ENCODE results near the gene RDH16.
"Not testable (repeated sequence)": the region's sequence is repeated elsewhere in the genome, so short reads cannot be mapped to it uniquely, and the experiment has no call there.

The RDH16 gene

DNA sequence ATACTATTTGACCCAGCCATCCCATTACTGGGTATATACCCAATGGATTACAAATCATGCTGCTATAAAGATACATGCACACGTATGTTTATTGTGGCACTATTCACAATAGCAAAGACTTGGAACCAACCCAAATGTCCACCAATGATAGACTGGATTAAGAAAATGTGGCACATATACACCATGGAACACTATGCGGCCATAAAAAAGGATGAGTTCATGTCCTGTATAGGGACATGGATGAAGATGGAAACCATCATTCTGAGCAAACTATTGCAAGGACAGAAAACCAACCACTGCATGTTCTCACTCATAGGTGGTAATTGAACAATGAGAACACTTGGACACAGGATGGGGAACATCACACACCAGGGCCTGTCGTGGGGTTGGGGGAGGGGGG is 16.8 kb upstream of the RDH16 start:
- H3K27ac ChIP-seq (ENCODE audit: low read length); H3K9me3 ChIP-seq (ENCODE audit: control insufficient read depth, insufficient read depth, low read length); H3K36me3 ChIP-seq (ENCODE audit: control insufficient read depth, insufficient read depth, low read length); H3K4me1 ChIP-seq (ENCODE audit: control insufficient read depth, insufficient read depth, low read length); DNase-seq (ENCODE audit: low read depth, low spot score); H3K4me3 ChIP-seq (ENCODE audit: low read length); H3K27me3 ChIP-seq (ENCODE audit: control insufficient read depth, insufficient read depth, low read length): not testable (repeated sequence)
- no CpG with 5 or more reads among the region's 3 CpGs for WGBS (ENCODE audit: insufficient coverage, insufficient read length)

DNA sequence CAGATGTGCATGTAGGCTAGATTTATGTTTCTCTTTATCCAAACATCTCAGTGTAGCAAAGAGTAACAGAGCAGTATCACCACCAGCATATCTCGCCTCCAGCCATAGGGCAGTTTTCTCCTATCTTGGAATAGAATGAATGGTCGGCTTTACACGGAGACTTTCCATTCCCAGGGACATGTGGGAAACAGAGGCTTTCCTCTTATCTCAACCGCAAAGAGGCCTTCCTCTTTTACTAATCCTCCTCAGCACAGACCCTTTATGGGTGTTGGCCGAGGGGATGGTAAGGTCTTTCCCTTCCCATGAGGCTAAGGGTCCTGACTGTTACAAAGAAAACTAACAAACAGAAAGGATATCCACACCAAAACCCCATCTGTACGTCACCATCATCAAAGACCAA is 11.5 kb upstream of the RDH16 start:
- no CpG with 5 or more reads among the region's 6 CpGs for WGBS (ENCODE audit: insufficient coverage, insufficient read length)
- DNase-seq (ENCODE audit: low read depth, low spot score); H3K9me3 ChIP-seq (ENCODE audit: control insufficient read depth, insufficient read depth, low read length); H3K4me3 ChIP-seq (ENCODE audit: low read length); H3K27me3 ChIP-seq (ENCODE audit: control insufficient read depth, insufficient read depth, low read length); H3K36me3 ChIP-seq (ENCODE audit: control insufficient read depth, insufficient read depth, low read length); H3K27ac ChIP-seq (ENCODE audit: low read length); H3K4me1 ChIP-seq (ENCODE audit: control insufficient read depth, insufficient read depth, low read length): not testable (repeated sequence)

DNA sequence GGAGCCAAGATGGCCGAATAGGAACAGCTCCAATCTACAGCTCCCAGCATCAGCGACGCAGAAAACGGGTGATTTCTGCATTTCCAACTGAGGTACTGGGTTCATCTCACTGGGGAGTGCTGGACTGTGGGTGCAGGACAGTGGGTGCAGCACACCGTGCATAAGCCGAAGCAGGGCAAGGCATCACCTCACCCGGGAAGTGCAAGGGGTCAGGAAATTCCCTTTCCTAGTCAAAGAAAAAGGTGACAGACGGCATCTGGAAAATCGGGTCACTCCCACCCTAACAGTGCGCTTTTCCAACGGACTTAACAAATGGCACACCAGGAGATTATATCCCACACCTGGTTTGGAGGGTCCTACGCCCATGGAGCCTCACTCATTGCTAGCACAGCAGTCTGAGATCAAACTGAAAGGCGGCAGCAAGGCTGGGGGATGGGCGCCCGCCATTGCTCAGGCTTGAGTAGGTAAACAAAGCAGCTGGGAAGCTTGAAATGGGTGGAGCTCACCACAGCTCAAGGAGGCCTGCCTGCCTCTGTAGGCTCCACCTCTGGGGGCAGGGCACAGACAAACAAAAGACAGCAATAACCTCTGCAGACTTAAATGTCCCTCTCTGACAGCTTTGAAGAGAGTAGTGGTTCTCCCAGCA is 8.7 kb upstream of the RDH16 start:
- not testable (repeated sequence) for H3K27ac ChIP-seq (ENCODE audit: low read length); H3K36me3 ChIP-seq (ENCODE audit: control insufficient read depth, insufficient read depth, low read length); H3K4me1 ChIP-seq (ENCODE audit: control insufficient read depth, insufficient read depth, low read length); H3K9me3 ChIP-seq (ENCODE audit: control insufficient read depth, insufficient read depth, low read length); DNase-seq (ENCODE audit: low read depth, low spot score); H3K4me3 ChIP-seq (ENCODE audit: low read length); H3K27me3 ChIP-seq (ENCODE audit: control insufficient read depth, insufficient read depth, low read length)
- no CpG with 5 or more reads among the region's 15 CpGs for WGBS (ENCODE audit: insufficient coverage, insufficient read length)

DNA sequence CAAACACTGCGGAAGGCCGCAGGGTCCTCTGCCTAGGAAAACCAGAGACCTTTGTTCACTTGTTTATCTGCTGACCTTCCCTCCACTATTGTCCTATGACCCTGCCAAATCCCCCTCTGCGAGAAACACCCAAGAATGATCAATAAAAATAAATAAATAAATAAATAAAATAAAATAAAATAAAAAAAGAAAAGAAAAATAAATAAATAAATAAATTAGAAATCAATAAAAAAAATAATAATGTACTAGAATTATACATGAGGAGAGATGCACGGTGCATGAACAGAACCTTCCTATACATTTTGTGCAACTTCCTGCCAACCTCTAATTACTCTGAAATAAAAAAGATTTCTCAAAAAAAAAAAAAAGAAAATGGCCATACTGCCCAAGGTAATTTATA is 7.7 kb upstream of the RDH16 start:
- not testable (repeated sequence) for H3K4me1 ChIP-seq (ENCODE audit: control insufficient read depth, insufficient read depth, low read length); H3K4me3 ChIP-seq (ENCODE audit: low read length); H3K36me3 ChIP-seq (ENCODE audit: control insufficient read depth, insufficient read depth, low read length); DNase-seq (ENCODE audit: low read depth, low spot score); H3K27me3 ChIP-seq (ENCODE audit: control insufficient read depth, insufficient read depth, low read length); H3K27ac ChIP-seq (ENCODE audit: low read length); H3K9me3 ChIP-seq (ENCODE audit: control insufficient read depth, insufficient read depth, low read length)
- WGBS (ENCODE audit: insufficient coverage, insufficient read length) = no CpG with 5 or more reads among the region's 4 CpGs

DNA sequence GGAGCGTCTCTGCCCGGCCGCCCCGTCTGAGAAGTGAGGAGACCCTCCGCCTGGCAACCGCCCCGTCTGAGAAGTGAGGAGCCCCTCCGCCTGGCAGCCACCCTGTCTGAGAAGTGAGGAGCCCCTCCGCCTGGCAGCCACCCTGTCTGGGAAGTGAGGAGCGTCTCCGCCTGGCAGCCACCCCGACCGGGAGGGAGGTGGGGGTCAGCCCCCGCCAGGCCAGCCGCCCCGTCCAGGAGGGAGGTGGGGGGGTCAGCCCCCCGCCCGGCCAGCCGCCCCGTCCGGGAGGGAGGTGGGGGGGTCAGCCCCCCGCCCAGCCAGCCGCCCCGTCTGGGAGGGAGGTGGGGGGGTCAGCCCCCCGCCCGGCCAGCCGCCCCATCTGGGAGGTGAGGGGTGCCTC is 6.1 kb upstream of the RDH16 start:
- not testable (repeated sequence) for H3K9me3 ChIP-seq (ENCODE audit: control insufficient read depth, insufficient read depth, low read length); H3K27ac ChIP-seq (ENCODE audit: low read length); DNase-seq (ENCODE audit: low read depth, low spot score); H3K27me3 ChIP-seq (ENCODE audit: control insufficient read depth, insufficient read depth, low read length); H3K36me3 ChIP-seq (ENCODE audit: control insufficient read depth, insufficient read depth, low read length); H3K4me1 ChIP-seq (ENCODE audit: control insufficient read depth, insufficient read depth, low read length); H3K4me3 ChIP-seq (ENCODE audit: low read length)
- no CpG with 5 or more reads among the region's 27 CpGs for WGBS (ENCODE audit: insufficient coverage, insufficient read length)

DNA sequence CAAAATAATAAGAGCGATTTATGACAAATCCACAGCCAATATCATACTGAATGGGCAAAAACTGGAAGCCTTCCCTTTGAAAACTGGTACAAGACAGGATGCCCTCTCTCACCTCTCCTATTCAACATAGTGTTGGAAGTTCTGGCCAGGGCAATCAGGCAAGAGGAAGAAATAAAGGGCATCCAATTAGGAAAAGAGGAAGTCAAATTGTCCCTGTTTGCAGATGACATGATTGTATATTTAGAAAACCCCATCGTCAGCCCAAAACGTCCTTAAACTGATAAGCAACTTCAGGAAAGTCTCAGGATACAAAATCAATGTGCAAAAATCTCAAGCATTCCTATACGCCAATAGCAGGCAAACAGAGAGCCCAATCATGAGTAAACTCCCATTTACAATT is 4.8 kb upstream of the RDH16 start:
- H3K4me1 ChIP-seq (ENCODE audit: control insufficient read depth, insufficient read depth, low read length); H3K27me3 ChIP-seq (ENCODE audit: control insufficient read depth, insufficient read depth, low read length); H3K27ac ChIP-seq (ENCODE audit: low read length); H3K36me3 ChIP-seq (ENCODE audit: control insufficient read depth, insufficient read depth, low read length); DNase-seq (ENCODE audit: low read depth, low spot score); H3K9me3 ChIP-seq (ENCODE audit: control insufficient read depth, insufficient read depth, low read length); H3K4me3 ChIP-seq (ENCODE audit: low read length): not testable (repeated sequence)
- no CpG with 5 or more reads among the region's 4 CpGs for WGBS (ENCODE audit: insufficient coverage, insufficient read length)

DNA sequence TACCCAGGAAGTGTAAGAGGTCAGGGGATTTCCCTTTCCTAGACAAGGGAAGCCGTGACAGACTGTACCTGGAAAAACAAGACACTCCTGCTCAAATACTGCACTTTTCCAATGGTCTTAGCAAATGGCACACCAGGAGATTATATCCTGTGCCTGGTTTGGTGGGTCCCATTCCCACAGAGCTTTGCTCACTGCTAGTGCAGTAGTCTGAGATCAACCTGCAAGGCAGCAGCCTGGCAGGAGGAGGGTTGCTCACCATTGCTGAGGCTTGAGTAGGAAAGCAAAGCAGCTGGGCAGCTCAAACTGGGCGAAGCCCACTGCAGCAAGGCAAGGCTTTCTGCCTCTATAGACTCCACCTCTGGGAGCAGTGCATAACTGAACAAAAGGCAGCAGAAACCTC is 1.0 kb upstream of the RDH16 start:
- H3K4me1 ChIP-seq (ENCODE audit: control insufficient read depth, insufficient read depth, low read length) = no peaks in the 10 kb centered on the region
- H3K27me3 ChIP-seq (ENCODE audit: control insufficient read depth, insufficient read depth, low read length) = no peaks in the 10 kb centered on the region
- H3K4me3 ChIP-seq (ENCODE audit: low read length) = no peak overlapping the region
- no CpG with 5 or more reads among the region's 2 CpGs for WGBS (ENCODE audit: insufficient coverage, insufficient read length)
- H3K27ac ChIP-seq (ENCODE audit: low read length) = no peak overlapping the region
- no peaks in the 10 kb centered on the region for H3K36me3 ChIP-seq (ENCODE audit: control insufficient read depth, insufficient read depth, low read length)
- DNase-seq (ENCODE audit: low read depth, low spot score) = no peak
- peaks cover 3% of the 10 kb centered on the region; the same call in 1 of the 2 replicates for H3K9me3 ChIP-seq (ENCODE audit: control insufficient read depth, insufficient read depth, low read length)

DNA sequence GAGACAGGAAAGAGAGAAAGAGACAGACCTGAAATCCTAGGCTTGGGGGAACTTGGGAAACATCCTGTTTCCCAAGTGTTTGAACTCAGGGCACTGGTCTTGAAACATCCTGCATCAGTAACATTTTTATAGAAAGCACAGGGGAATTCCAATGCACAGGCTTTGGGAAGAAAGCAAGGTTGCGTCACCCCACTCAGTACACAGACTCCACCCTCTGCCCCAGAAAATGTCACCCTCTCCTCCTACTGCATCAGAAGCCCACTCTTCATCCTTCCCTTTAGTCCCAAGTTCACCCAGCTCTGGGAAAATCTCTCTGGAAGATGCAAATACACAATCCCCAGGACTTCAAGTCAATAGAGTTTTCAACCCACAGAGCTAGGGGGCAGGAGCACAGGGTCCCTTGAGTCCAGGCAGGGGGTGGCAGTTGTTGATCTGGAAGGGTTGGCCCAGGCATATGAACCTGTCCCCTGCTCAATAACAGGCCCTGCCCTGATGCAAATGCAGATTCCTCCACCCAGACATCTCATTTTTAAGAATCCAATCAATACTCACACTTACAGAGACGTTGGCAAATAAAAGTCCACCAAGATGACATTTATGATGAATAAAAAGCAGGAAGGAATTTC is 1.7 kb downstream of the RDH16 start:
- no peaks in the 10 kb centered on the region for H3K4me1 ChIP-seq (ENCODE audit: control insufficient read depth, insufficient read depth, low read length)
- no peak overlapping the region for H3K27ac ChIP-seq (ENCODE audit: low read length)
- H3K36me3 ChIP-seq (ENCODE audit: control insufficient read depth, insufficient read depth, low read length) = no peaks in the 10 kb centered on the region
- no CpG with 5 or more reads among the region's 2 CpGs for WGBS (ENCODE audit: insufficient coverage, insufficient read length)
- H3K4me3 ChIP-seq (ENCODE audit: low read length) = no peak overlapping the region
- peaks cover 3% of the 10 kb centered on the region; the same call in 1 of the 2 replicates for H3K9me3 ChIP-seq (ENCODE audit: control insufficient read depth, insufficient read depth, low read length)
- DNase-seq (ENCODE audit: low read depth, low spot score) = no peak
- no peaks in the 10 kb centered on the region for H3K27me3 ChIP-seq (ENCODE audit: control insufficient read depth, insufficient read depth, low read length)

DNA sequence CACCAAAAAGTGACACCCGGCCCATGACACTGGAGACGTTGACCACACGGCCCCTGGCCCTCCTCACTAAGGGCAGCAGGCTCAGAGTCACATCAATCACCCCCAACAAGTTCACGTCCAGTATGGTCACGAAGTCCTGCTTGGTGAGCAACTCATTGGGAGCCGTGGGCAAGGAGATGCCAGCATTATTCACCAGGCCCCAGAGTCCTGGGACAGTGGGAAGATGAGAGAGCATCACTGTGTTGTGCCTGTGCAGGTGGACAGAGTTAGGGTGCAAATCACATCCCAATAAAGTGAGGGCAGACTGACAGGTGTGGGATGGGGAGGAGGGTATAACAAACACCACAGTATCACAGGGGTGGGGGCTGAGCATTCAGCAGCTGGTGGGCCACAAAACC is 2.5 kb downstream of the RDH16 start:
- Histone ChIP-seq H3K27ac (ENCODE audit: low read length) (no peak overlapping the region), H3K27me3 (ENCODE audit: control insufficient read depth, insufficient read depth, low read length) (no peaks in the 10 kb centered on the region), H3K4me3 (ENCODE audit: low read length) (no peak overlapping the region), H3K4me1 (ENCODE audit: control insufficient read depth, insufficient read depth, low read length) (no peaks in the 10 kb centered on the region), H3K9me3 (ENCODE audit: control insufficient read depth, insufficient read depth, low read length) (peaks cover 3% of the 10 kb centered on the region; the same call in 1 of the 2 replicates), H3K36me3 (ENCODE audit: control insufficient read depth, insufficient read depth, low read length) (no peaks in the 10 kb centered on the region)
- no CpG with 5 or more reads among the region's 6 CpGs for WGBS (ENCODE audit: insufficient coverage, insufficient read length)
- DNase-seq (ENCODE audit: low read depth, low spot score) = no peak

DNA sequence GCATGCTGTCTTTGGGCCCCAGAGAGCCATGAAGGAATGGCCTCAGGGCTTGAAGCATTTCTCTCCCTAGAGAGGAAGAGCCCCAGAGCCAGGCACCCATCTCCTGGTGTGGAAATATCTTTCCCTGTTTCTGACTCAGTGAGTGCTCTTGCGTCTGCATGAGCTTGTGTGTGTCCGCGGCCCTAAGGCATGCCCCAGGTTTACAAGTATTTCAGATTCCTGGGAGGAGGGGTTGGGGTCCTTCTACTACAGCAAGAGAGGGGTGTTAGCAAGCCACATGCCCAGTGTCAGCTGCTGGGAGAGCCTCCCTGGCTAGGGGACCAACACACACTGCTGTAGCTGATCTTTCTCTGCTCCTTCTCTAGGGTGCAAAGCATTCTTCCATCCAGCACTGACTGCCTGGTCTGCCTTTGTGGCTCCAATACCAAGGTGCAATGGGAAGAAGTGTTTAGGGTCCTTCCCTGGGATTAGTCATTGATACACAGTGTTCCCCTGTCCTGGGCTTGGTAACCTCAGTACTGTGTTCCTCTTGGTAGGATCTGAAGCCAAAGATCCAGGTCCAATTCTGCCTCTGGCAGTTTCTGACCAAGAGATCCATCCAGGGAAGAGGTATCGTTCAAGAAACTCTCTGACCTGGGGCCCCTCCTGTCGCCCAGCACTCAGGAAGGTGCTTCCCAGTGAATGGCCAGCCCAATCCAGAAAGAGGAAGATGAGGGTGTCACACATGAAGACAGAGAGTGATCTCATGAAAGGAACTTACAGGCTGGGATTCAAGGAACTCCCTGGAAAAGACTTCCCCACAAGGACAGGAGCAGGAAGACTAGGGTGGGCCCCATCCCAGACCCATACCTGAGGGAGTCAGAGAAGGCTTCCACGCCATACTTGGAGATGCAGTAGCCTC is 3.1 kb downstream of the RDH16 start:
- Histone ChIP-seq H3K27me3 (ENCODE audit: control insufficient read depth, insufficient read depth, low read length) (no peaks in the 10 kb centered on the region), H3K4me1 (ENCODE audit: control insufficient read depth, insufficient read depth, low read length) (no peaks in the 10 kb centered on the region), H3K4me3 (ENCODE audit: low read length) (no peak overlapping the region), H3K36me3 (ENCODE audit: control insufficient read depth, insufficient read depth, low read length) (no peaks in the 10 kb centered on the region), H3K9me3 (ENCODE audit: control insufficient read depth, insufficient read depth, low read length) (peaks cover 3% of the 10 kb centered on the region; the same call in 1 of the 2 replicates), H3K27ac (ENCODE audit: low read length) (no peak overlapping the region)
- WGBS (ENCODE audit: insufficient coverage, insufficient read length) = no CpG with 5 or more reads among the region's 6 CpGs
- DNase-seq (ENCODE audit: low read depth, low spot score) = no peak

Data from iPS DF 6.9 (cell line).